ENCODE results near the gene ZNF367.

ZNF367 gene

GRCh38 chr9:96400132-96400910, 17.8 kb downstream of the ZNF367 start:
- no peak overlapping the region for H3K4me3 ChIP-seq (ENCODE audit: low read length)
- DNase-seq (ENCODE audit: low read depth), result no peak
- no peak for TF ChIP-seq CTCF (conservative IDR thresholded peaks at IDR 0.05; ENCODE audit: low read length)

GRCh38 chr9:96399325-96399633, 18.9 kb downstream of the ZNF367 start:
- TF ChIP-seq CTCF (conservative IDR thresholded peaks at IDR 0.05; ENCODE audit: low read length), result no peak

GRCh38 chr9:96398582-96399324, 19.4 kb downstream of the ZNF367 start:
- TF ChIP-seq CTCF (conservative IDR thresholded peaks at IDR 0.05; ENCODE audit: low read length), result no peak
- no peak for DNase-seq (ENCODE audit: low read depth)
- H3K4me3 ChIP-seq (ENCODE audit: low read length), result no peak overlapping the region

More at GRCh38 chr9:96399325-96399633, 18.9 kb downstream of the ZNF367 start:
- no peak for DNase-seq (ENCODE audit: low read depth)
- no peak overlapping the region for H3K4me3 ChIP-seq (ENCODE audit: low read length)

GRCh38 chr9:96395964-96396363, 22.2 kb downstream of the ZNF367 start:
- no peak for DNase-seq (ENCODE audit: low read depth)
- no peak for TF ChIP-seq CTCF (conservative IDR thresholded peaks at IDR 0.05; ENCODE audit: low read length)
- H3K4me3 ChIP-seq (ENCODE audit: low read length), result no peak overlapping the region

GRCh38 chr9:96394832-96395496, 23.2 kb downstream of the ZNF367 start:
- no peak for TF ChIP-seq CTCF (conservative IDR thresholded peaks at IDR 0.05; ENCODE audit: low read length)
- no peak for DNase-seq (ENCODE audit: low read depth)
- H3K4me3 ChIP-seq (ENCODE audit: low read length), result no peak overlapping the region

- no peak for TF ChIP-seq CTCF (conservative IDR thresholded peaks at IDR 0.05; ENCODE audit: low read length)
- DNase-seq (ENCODE audit: low read depth), result no peak
- no peak overlapping the region for H3K4me3 ChIP-seq (ENCODE audit: low read length)
Measured at GRCh38 chr9:96392263-96392662, 25.9 kb downstream of the ZNF367 start.

All from AG10803 (cell line).